Hepatocyte (in vitro differentiated cells): ENCODE data around the gene HRH1. TPM values are rescaled to one million over a fixed set of nuclear protein-coding genes. Genes with fewer than 3 reads are reported as not detected.

Source experiments
- DNase-seq: peaks from one replicate; pipeline ENCODE4 v3.0.0-alpha.2; 2016; ENCODE audit warnings: low spot score
- H2AFZ ChIP-seq: fragments of 200-600 bp; sonication (generic); 2 replicates; pipeline ENCODE4 v1.6.0; 2016; ENCODE audit warnings: antibody characterized with exemption, mild to moderate bottlenecking
- H3K27ac ChIP-seq: fragments of 200-600 bp; sonication (generic); 2 replicates; pipeline ENCODE4 v1.5.1; 2016; ENCODE audit warnings: mild to moderate bottlenecking
- H3K27me3 ChIP-seq: fragments of 200-600 bp; sonication (generic); 2 replicates; pipeline ENCODE4 v1.6.1; 2016
- H3K36me3 ChIP-seq: fragments of 200-600 bp; sonication (generic); replicated peaks from 2 replicates; pipeline ENCODE4 v1.5.1; 2016; ENCODE audit warnings: low read depth; ENCODE audit not compliant: insufficient read depth
- H3K4me1 ChIP-seq: fragments of 200-600 bp; sonication (generic); 2 replicates; pipeline ENCODE4 v1.5.1; 2016; ENCODE audit warnings: mild to moderate bottlenecking, moderate library complexity; ENCODE audit not compliant: insufficient read depth
- H3K4me2 ChIP-seq: fragments of 200-600 bp; sonication (generic); 2 replicates; pipeline ENCODE4 v1.6.0; 2016
- H3K4me3 ChIP-seq: fragments of 200-600 bp; sonication (generic); 2 replicates; pipeline ENCODE4 v1.5.1; 2016; ENCODE audit warnings: mild to moderate bottlenecking
- H3K79me2 ChIP-seq: fragments of 200-600 bp; sonication (generic); 2 replicates; pipeline ENCODE4 v1.6.0; 2017; ENCODE audit warnings: mild to moderate bottlenecking
- H3K9me2 ChIP-seq: fragments of 200-600 bp; sonication (generic); replicated peaks from 2 replicates; pipeline ENCODE4 v1.6.0; 2017; ENCODE audit warnings: mild to moderate bottlenecking; ENCODE audit not compliant: insufficient read depth
- H3K9me3 ChIP-seq: fragments of 200-600 bp; sonication (generic); 2 replicates; pipeline ENCODE4 v1.5.1; 2016; ENCODE audit warnings: low read depth, mild to moderate bottlenecking
- H4K20me1 ChIP-seq: fragments of 200-600 bp; sonication (generic); 2 replicates; pipeline ENCODE4 v1.6.0; 2016; ENCODE audit warnings: mild to moderate bottlenecking; ENCODE audit not compliant: insufficient read depth, poor library complexity, severe bottlenecking
- EZH2 ChIP-seq: fragments of 200-600 bp; sonication (generic); IDR thresholded peaks from 2 replicates; pipeline ENCODE4 v1.6.1; 2016; ENCODE audit warnings: antibody characterized with exemption, mild to moderate bottlenecking, borderline replicate concordance
- EZH2phosphoT487 ChIP-seq: fragments of 200-600 bp; sonication (generic); IDR thresholded peaks from one replicate; pipeline ENCODE4 v1.6.1; 2018; ENCODE audit warnings: antibody characterized with exemption, mild to moderate bottlenecking, low read depth, moderate library complexity; ENCODE audit not compliant: unreplicated experiment, severe bottlenecking
- WGBS: methylation state at CpG from one replicate; pipeline ENCODE4 v1.1.6; 2016; ENCODE audit warnings: low lambda C conversion rate; ENCODE audit errors: missing lambda C conversion rate; 5-methylcytosine and 5-hydroxymethylcytosine counted together
- polyA plus RNA-seq: library from polyadenylated mRNA; unstranded; fragments of >200 nt; fragmentation: Nextera tagmentation; extraction: Ambion mirVana; gene quantifications from 2 replicates; pipeline ENCODE4 v1.2.1, GENCODE V29; 2016
- total RNA-seq: library from RNA; depleted of rRNA; stranded (reverse); fragments of >200 nt; gene quantifications from 2 replicates; pipeline ENCODE4 v1.2.3, GENCODE V29; 2014
- TF ChIP-seq, protein P1 (sequence below): fragments of 200-600 bp; sonication (generic); IDR thresholded peaks from 2 replicates; pipeline ENCODE4 v1.5.1; 2016; ENCODE audit warnings: antibody characterized with exemption, mild to moderate bottlenecking; ENCODE audit not compliant: poor library complexity

Gene HRH1
- total and polyA plus RNA-seq, 2 experiments from 2014 or later: 3.3 to 5.1 TPM

DNA sequence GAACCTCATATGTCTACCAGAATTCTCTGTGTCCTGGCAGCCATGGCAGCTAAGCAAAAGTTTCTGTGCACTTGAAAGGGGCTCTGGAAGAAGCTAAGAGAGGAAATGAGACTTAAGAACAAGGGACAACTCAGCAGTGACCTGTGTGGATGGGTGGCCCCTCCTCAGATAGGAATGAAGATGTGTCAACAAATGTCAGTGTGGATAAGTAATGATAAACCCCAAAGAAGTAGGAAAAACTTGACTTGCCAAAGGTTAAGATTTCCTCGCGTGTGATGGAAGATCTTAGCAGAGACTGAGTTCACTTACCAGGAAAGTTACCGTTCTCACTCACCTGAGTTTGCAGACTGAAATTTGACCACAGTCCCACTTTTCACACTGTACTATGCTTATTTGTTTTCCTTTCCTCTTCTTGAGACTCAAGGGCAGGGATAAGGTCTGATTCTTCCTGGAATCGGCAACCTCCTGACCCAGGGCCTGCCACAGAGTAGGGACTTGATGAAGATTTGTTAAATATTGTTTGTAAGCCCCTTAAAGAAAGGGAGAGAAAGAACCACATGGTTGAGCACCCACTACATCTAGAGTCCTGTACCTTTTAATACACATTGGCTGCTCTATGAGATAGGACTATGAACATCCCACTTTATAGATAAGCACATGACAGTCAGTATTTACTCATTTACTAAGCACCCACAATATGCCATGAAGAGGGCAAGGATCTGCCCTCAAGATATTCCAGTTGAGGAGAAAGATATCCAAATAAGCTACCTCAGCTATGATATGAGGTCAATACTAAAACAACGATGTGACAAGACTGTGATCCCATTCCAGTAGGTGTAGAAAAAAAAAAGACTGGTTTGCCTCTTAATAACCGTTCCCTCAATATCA is 7.3 kb upstream of the HRH1 start:
- H3K27me3 ChIP-seq: peaks cover 6% of the 10 kb centered on the region
- no peak overlapping the region for H2AFZ ChIP-seq
- H3K79me2 ChIP-seq: no peaks in the 10 kb centered on the region
- 73% methylated on average over 6 of the region's 6 CpGs for WGBS
- DNase-seq: peak; percentile 29
- H3K4me2 ChIP-seq: peak overlapping the region; percentile 26
- H3K9me3 ChIP-seq: no peaks in the 10 kb centered on the region
- H3K36me3 ChIP-seq: no peaks in the 10 kb centered on the region
- no peaks in the 10 kb centered on the region for H3K4me1 ChIP-seq
- TF ChIP-seq EZH2phosphoT487 (no peak), EZH2 (no peak)
- TF ChIP-seq, protein P1, sequence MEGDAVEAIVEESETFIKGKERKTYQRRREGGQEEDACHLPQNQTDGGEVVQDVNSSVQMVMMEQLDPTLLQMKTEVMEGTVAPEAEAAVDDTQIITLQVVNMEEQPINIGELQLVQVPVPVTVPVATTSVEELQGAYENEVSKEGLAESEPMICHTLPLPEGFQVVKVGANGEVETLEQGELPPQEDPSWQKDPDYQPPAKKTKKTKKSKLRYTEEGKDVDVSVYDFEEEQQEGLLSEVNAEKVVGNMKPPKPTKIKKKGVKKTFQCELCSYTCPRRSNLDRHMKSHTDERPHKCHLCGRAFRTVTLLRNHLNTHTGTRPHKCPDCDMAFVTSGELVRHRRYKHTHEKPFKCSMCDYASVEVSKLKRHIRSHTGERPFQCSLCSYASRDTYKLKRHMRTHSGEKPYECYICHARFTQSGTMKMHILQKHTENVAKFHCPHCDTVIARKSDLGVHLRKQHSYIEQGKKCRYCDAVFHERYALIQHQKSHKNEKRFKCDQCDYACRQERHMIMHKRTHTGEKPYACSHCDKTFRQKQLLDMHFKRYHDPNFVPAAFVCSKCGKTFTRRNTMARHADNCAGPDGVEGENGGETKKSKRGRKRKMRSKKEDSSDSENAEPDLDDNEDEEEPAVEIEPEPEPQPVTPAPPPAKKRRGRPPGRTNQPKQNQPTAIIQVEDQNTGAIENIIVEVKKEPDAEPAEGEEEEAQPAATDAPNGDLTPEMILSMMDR: no peak
- H3K9me2 ChIP-seq: no peaks in the 10 kb centered on the region
- no peak overlapping the region for H3K4me3 ChIP-seq
- H3K27ac ChIP-seq: peak overlapping the region; percentile 82
- H4K20me1 ChIP-seq: no peaks in the 10 kb centered on the region

- H3K36me3 ChIP-seq: no peaks in the 10 kb centered on the region
- no peak overlapping the region for H2AFZ ChIP-seq
- peaks cover 28% of the 10 kb centered on the region for H3K27me3 ChIP-seq
- TF ChIP-seq, protein P1: no peak
- no peak for TF ChIP-seq EZH2
- TF ChIP-seq EZH2phosphoT487: no peak
- peaks cover 4% of the 10 kb centered on the region for H3K4me1 ChIP-seq
- H3K9me3 ChIP-seq: no peaks in the 10 kb centered on the region
- WGBS: 95% methylated on average over 7 of the region's 7 CpGs
- no peaks in the 10 kb centered on the region for H4K20me1 ChIP-seq
- no peak overlapping the region for H3K27ac ChIP-seq
- no peak for DNase-seq
- no peak overlapping the region for H3K4me2 ChIP-seq
- H3K9me2 ChIP-seq: no peaks in the 10 kb centered on the region
- no peaks in the 10 kb centered on the region for H3K79me2 ChIP-seq
- H3K4me3 ChIP-seq: no peak overlapping the region
These were observed 4.0 kb upstream of the HRH1 start for GRCh38 chr3:11150256-11150655.

GRCh38 chr3:11152301-11152700 is 2.0 kb upstream of the HRH1 start:
- peaks cover 4% of the 10 kb centered on the region for H3K4me1 ChIP-seq
- peaks cover 45% of the 10 kb centered on the region for H3K27me3 ChIP-seq
- 53% methylated on average over 2 of the region's 2 CpGs for WGBS
- H3K27ac ChIP-seq: no peak overlapping the region
- H3K4me2 ChIP-seq: no peak overlapping the region
- no peaks in the 10 kb centered on the region for H3K9me3 ChIP-seq
- H3K79me2 ChIP-seq: no peaks in the 10 kb centered on the region
- H3K4me3 ChIP-seq: no peak overlapping the region
- H3K9me2 ChIP-seq: no peaks in the 10 kb centered on the region
- no peak for DNase-seq
- H2AFZ ChIP-seq: no peak overlapping the region
- no peaks in the 10 kb centered on the region for H4K20me1 ChIP-seq
- H3K36me3 ChIP-seq: no peaks in the 10 kb centered on the region
- TF ChIP-seq EZH2phosphoT487 (no peak), EZH2 (no peak)
- TF ChIP-seq, protein P1: no peak
